NCI-H1436 (cell line): ENCODE results near the gene NTPCR.

Experiments used
- DNase-seq: peaks from one replicate; lab custom pipeline; 2025; lab: John Stamatoyannopoulos, UW

The NTPCR gene

DNA sequence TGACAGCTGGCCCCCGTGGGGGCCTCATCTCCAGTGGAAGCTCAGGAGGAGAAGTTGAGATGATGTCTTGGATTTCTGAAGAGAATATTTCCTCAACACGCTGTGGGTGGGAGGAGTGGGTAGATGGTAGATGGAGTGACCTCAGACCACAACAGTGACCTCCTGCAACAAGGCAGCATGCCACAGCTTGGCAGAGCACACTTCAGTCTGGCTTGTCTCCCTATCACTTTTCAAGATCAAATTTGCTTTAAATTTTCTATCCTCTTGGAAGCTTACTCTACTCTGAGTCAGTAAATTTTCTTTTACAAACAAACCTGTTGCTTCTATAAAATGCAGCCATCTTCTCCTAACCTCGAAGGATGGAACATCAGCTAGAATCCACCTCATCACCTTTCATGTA, 59.7 kb downstream of the NTPCR start:
- no peak for DNase-seq

DNA sequence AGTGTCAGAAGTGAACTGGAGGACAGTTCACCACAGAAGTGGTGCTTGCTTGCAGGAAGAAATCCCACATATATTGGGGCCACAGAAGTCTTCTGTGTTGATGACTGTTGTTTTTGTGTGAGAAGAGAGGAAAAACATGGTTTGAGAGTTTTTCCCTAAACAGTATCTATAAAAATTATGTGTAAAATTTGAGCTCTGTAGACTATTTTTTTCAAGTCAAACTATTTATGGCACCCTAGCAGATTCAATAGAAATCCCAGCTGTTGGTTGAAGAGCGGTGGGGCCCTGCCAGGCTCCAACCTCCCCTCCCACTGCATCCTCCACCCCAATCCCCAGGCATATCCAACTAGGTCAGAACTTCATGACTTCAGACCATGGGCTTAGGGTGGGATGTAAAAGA, 61.6 kb downstream of the NTPCR start:
- no peak for DNase-seq

DNA sequence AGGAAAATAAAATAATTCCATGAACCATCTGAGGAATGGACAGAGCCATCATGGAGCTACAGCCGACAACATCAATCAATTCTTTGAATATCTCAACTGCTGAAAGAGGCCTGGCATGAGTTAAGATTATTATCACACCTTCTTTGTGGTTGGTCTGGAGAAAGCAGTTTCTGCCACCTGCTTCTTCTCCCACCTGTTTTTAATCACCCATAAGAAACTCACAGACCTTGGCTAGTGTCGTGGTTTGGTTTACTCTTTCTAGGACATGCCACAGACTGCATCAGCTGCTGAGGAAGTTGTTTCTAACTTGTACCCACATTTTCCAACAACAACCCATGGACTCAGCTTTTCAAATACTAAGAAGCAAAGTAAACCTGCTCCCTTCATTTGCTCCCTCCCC, 65.6 kb downstream of the NTPCR start:
- no peak for DNase-seq

DNA sequence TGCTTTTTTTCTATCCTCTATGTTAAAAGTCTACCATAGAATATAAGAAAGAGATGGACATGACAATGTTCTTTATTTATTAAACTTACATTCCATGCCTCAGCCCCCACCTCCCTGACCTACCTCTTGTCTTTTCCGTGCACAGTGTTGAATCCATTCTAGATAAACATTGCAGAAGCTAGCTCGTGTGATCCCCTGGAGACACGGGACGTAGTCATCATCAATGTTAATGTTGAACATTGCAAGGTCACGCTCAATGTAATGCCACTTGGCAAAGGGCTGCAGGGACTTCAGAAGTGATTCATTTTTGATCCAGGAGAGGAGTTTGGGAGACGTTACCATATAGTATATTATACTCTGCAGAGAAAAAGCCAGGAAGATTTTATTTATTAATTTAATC, 66.4 kb downstream of the NTPCR start:
- no peak for DNase-seq

DNA sequence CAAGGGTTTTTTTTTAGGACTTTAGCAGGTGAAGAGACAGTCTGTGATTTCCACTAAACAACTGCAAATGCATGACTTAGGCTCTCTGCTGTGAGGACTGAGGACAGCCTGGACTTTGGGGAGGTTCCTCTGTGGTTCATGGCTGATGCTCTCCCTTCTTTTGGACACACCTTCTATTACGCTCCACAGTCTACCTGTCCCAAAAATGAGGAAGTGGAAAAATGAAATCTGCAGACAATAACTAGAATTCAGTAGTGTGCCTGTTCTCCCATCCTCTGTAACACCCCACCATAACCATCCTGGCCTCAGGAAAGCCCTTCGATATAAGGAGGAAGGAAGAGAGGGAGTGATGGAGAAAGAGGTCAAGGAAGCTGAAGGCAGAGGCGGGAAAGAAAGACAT, 68.7 kb downstream of the NTPCR start:
- no peak for DNase-seq

DNA sequence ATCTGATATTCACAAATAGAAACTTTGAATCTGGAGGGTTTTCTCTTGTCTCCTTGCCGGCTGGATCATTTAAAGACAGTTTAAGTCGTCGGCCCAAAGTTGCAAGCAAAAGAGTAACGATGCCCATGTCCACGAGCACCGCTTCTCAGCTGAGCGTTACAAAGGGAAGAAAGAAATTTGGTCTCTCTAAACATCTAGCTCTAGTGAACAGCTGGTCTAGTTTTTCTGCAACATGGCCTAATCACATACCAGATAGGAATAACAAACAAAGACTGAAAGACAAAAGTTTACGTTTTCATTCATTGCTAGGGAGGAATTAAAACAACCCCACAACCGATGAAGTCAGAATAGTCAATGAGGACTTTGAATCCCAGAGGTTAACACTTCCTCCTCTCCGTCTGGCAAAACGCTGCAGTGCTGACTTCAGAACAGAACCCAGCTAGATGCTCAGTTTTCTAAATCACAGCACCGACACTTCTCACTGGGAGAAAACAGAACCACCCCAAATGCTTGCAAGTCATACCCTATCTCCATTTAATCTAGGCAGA, 69.4 kb downstream of the NTPCR start:
- DNase-seq, result no peak

DNA sequence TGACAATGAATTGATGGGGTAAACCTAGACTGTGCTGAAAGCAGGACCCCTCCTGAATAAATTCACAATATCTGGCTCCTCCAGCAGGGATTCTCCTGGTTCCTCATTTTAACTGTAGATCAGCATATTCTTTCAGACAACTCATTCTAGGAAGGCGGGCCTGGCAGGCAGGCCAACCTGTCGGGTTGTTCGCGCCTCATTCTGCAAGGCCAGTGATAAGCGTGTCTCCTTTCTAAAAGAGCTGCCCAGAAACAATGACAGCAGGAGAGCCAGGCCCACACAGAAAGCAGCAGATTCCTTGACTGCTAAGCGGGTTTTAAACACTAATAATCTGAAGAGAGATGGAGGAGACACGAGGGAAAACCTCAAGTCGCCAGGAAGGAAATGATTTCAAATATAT, 70.0 kb downstream of the NTPCR start:
- no peak for DNase-seq

DNA sequence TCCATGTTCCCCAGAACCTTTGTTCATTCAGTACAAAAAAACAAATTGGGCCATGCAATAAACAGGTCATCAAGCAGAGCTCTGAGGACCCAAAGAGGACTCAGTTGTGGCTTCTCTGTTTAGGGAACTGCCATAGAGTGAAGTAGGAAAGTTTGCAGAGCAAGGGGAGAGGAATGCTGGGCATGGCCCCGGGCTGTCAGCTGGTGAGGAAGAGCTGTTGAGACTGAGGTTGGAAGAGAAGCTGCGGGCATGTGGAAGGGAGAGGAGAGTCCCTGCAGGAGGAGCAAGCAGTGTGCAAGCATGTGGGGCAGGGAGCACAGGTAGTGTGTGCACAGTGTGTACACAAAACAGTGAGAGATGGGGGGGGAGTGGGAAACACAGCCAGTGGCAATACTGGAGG, 71.8 kb downstream of the NTPCR start:
- DNase-seq, result no peak

DNA sequence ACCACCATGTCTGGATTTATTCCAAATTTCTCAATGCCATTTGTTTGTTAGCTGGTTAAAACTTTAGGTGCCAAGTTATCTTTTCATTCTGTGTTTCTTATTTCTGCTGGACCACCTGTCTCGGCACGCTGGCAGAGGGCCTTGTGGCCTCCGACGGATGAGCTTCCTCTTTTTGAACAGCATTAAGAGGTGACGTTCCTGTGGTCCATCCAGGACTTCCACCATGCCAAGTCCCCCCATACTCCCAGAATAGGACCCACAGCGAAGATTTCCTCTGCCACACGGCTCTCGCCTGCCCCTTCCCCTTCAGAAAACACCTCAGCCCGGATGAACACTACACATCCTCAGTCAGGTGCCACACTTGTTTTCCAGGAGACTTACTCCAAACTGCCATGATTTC, 73.8 kb downstream of the NTPCR start:
- no peak for DNase-seq

DNA sequence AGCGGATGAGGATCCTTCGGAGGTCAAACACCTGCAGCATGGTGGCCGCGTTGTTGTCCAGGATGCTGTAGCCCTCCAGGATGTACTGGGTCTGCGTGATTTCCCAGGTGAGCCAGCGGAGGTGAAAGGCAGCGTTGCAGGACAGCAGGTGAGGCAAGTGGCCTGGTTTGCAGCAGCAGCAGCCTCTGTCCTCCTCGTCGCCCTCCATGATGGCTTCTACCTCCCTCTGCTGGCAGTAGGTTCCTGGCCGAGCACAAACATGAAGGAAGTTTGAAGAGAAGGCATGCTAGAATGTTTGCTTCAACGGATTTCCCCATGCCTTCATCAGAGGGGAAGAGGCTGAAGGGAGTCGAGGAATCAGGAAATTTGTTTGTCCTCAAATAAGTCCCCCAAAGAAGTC, 74.7 kb downstream of the NTPCR start:
- DNase-seq, result no peak

DNA sequence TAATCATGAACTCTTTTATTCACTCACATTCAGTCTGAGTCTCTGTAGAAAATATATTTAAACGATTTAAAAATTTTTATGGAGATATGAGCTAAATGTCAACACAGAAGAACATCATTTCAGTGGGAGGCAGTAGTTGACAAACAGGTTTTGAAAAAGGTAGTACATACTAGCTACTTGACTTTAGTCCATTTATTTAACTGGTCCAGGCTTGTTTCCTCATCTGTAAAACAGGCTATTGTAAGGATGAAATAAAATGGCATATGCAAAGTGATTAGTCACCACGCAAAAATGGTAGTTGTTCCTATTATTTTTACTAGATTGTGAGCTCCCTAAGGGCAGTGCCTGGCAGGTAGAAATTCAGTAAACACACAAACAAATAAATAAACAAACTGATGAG, 75.2 kb downstream of the NTPCR start:
- no peak for DNase-seq

DNA sequence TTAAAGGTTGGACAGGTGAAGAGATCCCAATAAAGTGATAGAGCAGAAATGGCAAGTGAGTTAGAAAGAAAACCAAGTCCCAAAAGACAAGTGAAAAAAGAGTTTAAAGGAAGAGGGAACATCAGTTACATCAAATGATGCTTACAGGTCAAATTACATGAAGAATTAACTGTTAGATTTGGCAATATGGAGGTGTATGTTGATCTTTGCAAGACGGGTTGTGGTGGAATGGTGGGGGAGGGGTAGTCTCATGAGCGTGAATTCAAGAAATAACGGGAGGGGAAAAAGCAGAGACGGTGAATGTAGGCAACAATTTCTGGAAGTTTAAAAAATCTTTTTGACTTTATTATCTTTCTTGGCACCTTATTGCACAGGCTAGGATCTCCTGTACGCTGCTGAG, 76.6 kb downstream of the NTPCR start:
- no peak for DNase-seq

DNA sequence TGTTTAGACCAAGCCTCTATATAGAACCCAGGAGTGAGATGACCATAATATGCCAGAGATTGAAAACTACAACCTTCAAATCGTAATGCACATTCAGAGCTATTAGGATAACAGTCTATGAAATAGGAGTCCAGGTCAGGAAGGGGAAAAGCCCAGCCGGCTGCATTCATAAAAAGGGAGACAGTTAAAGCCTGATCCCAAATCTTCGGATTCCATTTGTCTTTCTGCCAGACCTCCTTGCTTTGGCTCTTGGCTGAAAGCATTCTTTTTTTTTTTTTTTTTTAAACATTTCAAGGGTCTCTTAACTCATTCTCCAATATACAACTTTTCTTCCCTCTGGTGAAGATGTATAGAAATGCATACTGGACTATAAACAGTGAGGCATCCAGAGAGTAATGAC, 81.1 kb downstream of the NTPCR start:
- DNase-seq, result no peak

DNA sequence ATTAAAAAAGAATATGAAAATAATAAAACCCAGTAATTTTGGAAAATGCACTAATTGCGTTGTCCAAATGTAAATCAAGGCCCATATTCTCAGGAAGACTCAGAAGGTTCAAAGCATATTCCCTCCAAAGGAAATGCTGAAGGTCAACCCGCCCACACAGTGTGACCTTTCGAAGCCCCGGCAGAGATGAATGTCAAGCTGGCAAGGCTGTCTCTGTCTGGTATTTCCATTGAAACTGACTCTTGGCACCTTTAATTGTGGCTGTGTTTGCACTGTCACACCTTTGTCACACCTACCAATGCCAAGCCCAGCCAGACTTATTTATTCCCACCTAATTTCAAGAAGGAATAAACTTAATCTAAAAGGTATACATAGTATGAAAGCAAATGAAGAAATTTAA, 82.5 kb downstream of the NTPCR start:
- DNase-seq, result no peak

DNA sequence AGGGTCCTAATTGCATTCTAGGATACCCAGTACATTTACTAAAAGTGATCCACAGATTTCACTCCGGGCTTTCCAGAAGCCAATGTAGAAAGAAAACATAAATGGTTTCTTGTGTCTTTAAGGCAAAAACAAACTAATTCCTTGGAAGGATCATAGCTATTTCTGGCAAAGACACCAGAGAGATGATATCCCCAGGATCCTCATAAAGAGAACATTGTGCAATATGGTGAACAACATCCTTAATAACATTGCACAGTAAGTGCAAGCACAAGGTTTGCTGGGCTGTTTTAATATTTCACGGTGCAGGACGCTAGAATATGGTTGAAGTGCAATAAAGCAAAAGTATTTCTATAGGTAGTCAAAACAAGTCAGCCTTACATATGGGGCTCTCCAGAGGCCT, 83.0 kb downstream of the NTPCR start:
- no peak for DNase-seq
